ENCODE results near the gene PKD1. TPM values are rescaled to one million over a fixed set of nuclear protein-coding genes. Genes with fewer than 3 reads are reported as not detected.
A peak's percentile ranks its signal among the peaks of the same experiment; 100 is the strongest.

PKD1 gene
- total RNA-seq, 2 donors from 2014 or later, result 78.9 to 237 TPM

GRCh38 chr16:2042986-2043666 is 92.6 kb downstream of the PKD1 start:
- TF ChIP-seq CTCF (IDR thresholded peaks at IDR 0.05) (no peak), POLR2A (IDR thresholded peaks at IDR 0.05) (no peak)
- H3K9me3 ChIP-seq, result no peaks in the 10 kb centered on the region
- H3K4me3 ChIP-seq, result no peak overlapping the region
- no peak for DNase-seq
- H3K4me1 ChIP-seq, result peaks cover 24% of the 10 kb centered on the region
- no peak for ATAC-seq
- intact Hi-C loops (cut with DNase I), result no loop called here
- H3K36me3 ChIP-seq (replicated peaks in 1 of 2; ENCODE audit: insufficient read depth in 1 of 2, low read depth in 2 of 2), result no peaks in the 10 kb centered on the region
- no peak overlapping the region for H3K27ac ChIP-seq
- no peaks in the 10 kb centered on the region for H3K27me3 ChIP-seq
- 83 to 89% methylated on average over 5 to 11 of the region's 11 CpGs for WGBS, 2 donors

GRCh38 chr16:2042171-2042985 is 93.3 kb downstream of the PKD1 start:
- Histone ChIP-seq H3K27ac (peak overlapping the region in 1 of 4 donors; percentile 39), H3K27me3 (no peaks in the 10 kb centered on the region), H3K4me1 (peaks cover 23% of the 10 kb centered on the region), H3K36me3 (replicated peaks in 1 of 2; ENCODE audit: insufficient read depth in 1 of 2, low read depth in 2 of 2) (no peaks in the 10 kb centered on the region), H3K4me3 (no peak overlapping the region), H3K9me3 (no peaks in the 10 kb centered on the region)
- TF ChIP-seq POLR2A (IDR thresholded peaks at IDR 0.05) (no peak), CTCF (IDR thresholded peaks at IDR 0.05) (no peak)
- DNase-seq (peak in 1 of 4 donors; percentile 47), ATAC-seq (no peak)
- WGBS, 2 donors, result 75 to 89% methylated on average over 7 to 15 of the region's 22 CpGs
- intact Hi-C loops (cut with DNase I), result no loop called here

- Histone ChIP-seq H3K36me3 (replicated peaks in 1 of 2; ENCODE audit: insufficient read depth in 1 of 2, low read depth in 2 of 2) (no peaks in the 10 kb centered on the region), H3K4me1 (peaks cover 29% of the 10 kb centered on the region), H3K9me3 (no peaks in the 10 kb centered on the region), H3K4me3 (no peak overlapping the region), H3K27ac (no peak overlapping the region), H3K27me3 (no peaks in the 10 kb centered on the region)
- intact Hi-C loops (cut with DNase I), result no loop called here
- no peak for TF ChIP-seq POLR2A (IDR thresholded peaks at IDR 0.05)
- no peak for TF ChIP-seq CTCF (IDR thresholded peaks at IDR 0.05)
- 75 to 83% methylated on average over 7 to 20 of the region's 20 CpGs for WGBS, 2 donors
- DNase-seq (no peak), ATAC-seq (no peak)
Measured at GRCh38 chr16:2040787-2041522, 94.7 kb downstream of the PKD1 start.

GRCh38 chr16:2040041-2040786 is 95.5 kb downstream of the PKD1 start:
- Histone ChIP-seq H3K27ac (peak overlapping the region in 2 of 4 donors; percentile 55 to 62), H3K36me3 (replicated peaks in 1 of 2; ENCODE audit: insufficient read depth in 1 of 2, low read depth in 2 of 2) (no peaks in the 10 kb centered on the region), H3K4me1 (peaks cover 36% of the 10 kb centered on the region), H3K9me3 (no peaks in the 10 kb centered on the region), H3K4me3 (no peak overlapping the region), H3K27me3 (no peaks in the 10 kb centered on the region)
- 83 to 100% methylated on average over 4 to 17 of the region's 24 CpGs for WGBS, 2 donors
- no peak for ATAC-seq
- no peak for DNase-seq
- intact Hi-C loops (cut with DNase I), result no loop called here
- no peak for TF ChIP-seq POLR2A (IDR thresholded peaks at IDR 0.05)
- TF ChIP-seq CTCF (IDR thresholded peaks at IDR 0.05), result no peak

All from body of pancreas (tissue), 4 donors.